CD14-positive monocyte (primary cell): ENCODE measurements around the gene TSHR. TPM values are rescaled to one million over a fixed set of nuclear protein-coding genes. Genes with fewer than 3 reads are reported as not detected.
A peak's percentile ranks its signal among the peaks of the same experiment; 100 is the strongest.

ENCODE experiments used
- DNase-seq, 3 donors: peaks; one replicate each; pipeline ENCODE4 v3.0.0-alpha.2; 2011 to 2022
- H2AFZ ChIP-seq: 2 replicates; pipeline ENCODE4 v1.6.0; 2012; ENCODE audit warnings: mild to moderate bottlenecking, low read depth, low read length, inconsistent platforms; ENCODE audit not compliant: insufficient read depth, poor library complexity, severe bottlenecking
- H3K27ac ChIP-seq, 2 donors: 1 replicate in 1 of 2; 2 replicates in 1 of 2; pipeline ENCODE4 v1.5.1; 2012 to 2013; ENCODE audit warnings: low read length in 2 of 2, control low read depth in 1 of 2, inconsistent platforms in 1 of 2, low read depth in 1 of 2, mild to moderate bottlenecking in 1 of 2
- H3K27me3 ChIP-seq, 2 donors: one replicate each; pipeline versions ENCODE4 v1.6.0 to v1.6.1; 2011 to 2013; ENCODE audit warnings: low read length in 2 of 2; ENCODE audit not compliant: control insufficient read depth in 2 of 2, insufficient read depth in 2 of 2
- H3K36me3 ChIP-seq, 2 donors: replicated peaks in 1 of 2; 1 replicate in 1 of 2; 2 replicates in 1 of 2; pipeline versions ENCODE4 v1.5.1 to v1.6.1; 2012 to 2013; ENCODE audit warnings: low read length in 2 of 2, control low read depth in 1 of 2, inconsistent platforms in 1 of 2, mild to moderate bottlenecking in 1 of 2; ENCODE audit not compliant: insufficient read depth in 2 of 2, control insufficient read depth in 1 of 2
- H3K4me1 ChIP-seq, 2 donors: 1 replicate in 1 of 2; 2 replicates in 1 of 2; pipeline versions ENCODE4 v1.5.1 to v1.6.1; 2012 to 2013; ENCODE audit warnings: low read length in 2 of 2, control low read depth in 1 of 2, inconsistent platforms in 1 of 2, mild to moderate bottlenecking in 1 of 2, moderate library complexity in 1 of 2; ENCODE audit not compliant: insufficient read depth in 2 of 2, control insufficient read depth in 1 of 2
- H3K4me2 ChIP-seq: replicated peaks from 2 replicates; pipeline ENCODE3; 2012; ENCODE audit warnings: low read length, moderate library complexity, mild to moderate bottlenecking; ENCODE audit not compliant: poor library complexity, severe bottlenecking; ENCODE audit errors: extremely low read depth
- H3K4me3 ChIP-seq, 3 experiments: fragments of 200-600 bp in 1 of 3; sonication (generic) in 1 of 3; replicated peaks in 1 of 3; 1 replicate in 2 of 3; 2 replicates in 1 of 3; pipeline ENCODE4 v1.5.1; 2011 to 2013; ENCODE audit warnings: low read length in 3 of 3, mild to moderate bottlenecking in 3 of 3, control low read depth in 2 of 3, low read depth in 2 of 3, inconsistent platforms in 1 of 3, moderate library complexity in 1 of 3
- H3K79me2 ChIP-seq: 2 replicates; pipeline ENCODE4 v1.6.0; 2012; ENCODE audit warnings: mild to moderate bottlenecking, control low read depth, inconsistent platforms, low read length, moderate library complexity; ENCODE audit not compliant: insufficient read depth
- H3K9ac ChIP-seq: 2 replicates; pipeline ENCODE4 v1.6.0; 2017; ENCODE audit warnings: low read length, mild to moderate bottlenecking; ENCODE audit not compliant: insufficient read depth, poor library complexity, severe bottlenecking
- H3K9me3 ChIP-seq, 2 donors: replicated peaks in 1 of 2; 1 replicate in 1 of 2; 2 replicates in 1 of 2; pipeline versions ENCODE4 v1.5.1 to v1.6.1; 2012 to 2013; ENCODE audit warnings: low read length in 2 of 2, control low read depth in 1 of 2; ENCODE audit not compliant: control insufficient read depth in 1 of 2, insufficient read depth in 1 of 2
- H4K20me1 ChIP-seq: 2 replicates; pipeline ENCODE4 v1.6.0; 2012; ENCODE audit warnings: mild to moderate bottlenecking, low read length, control low read depth, moderate library complexity; ENCODE audit not compliant: insufficient read depth
- H3K27ac Mint-ChIP-seq, 7 donors: one replicate each; pipeline ENCODE4 v1.8.0; 2020; ENCODE audit warnings: mild to moderate bottlenecking in 7 of 7, mixed read lengths in 7 of 7, moderate library complexity in 6 of 7, inconsistent platforms in 2 of 7
- H3K27me3 Mint-ChIP-seq, 3 donors: one replicate each; pipeline ENCODE4 v1.8.0; 2021 to 2022; ENCODE audit warnings: low read depth in 3 of 3, mild to moderate bottlenecking in 3 of 3, mixed read lengths in 3 of 3, moderate library complexity in 3 of 3, inconsistent platforms in 1 of 3
- H3K36me3 Mint-ChIP-seq, 2 donors: one replicate each; pipeline ENCODE4 v1.8.0; 2020; ENCODE audit warnings: mixed read lengths in 2 of 2, inconsistent platforms in 1 of 2, mild to moderate bottlenecking in 1 of 2
- H3K4me1 Mint-ChIP-seq: one replicate; pipeline ENCODE4 v1.8.0; 2020; ENCODE audit warnings: mild to moderate bottlenecking, mixed read lengths
- H3K4me3 Mint-ChIP-seq, 2 donors: one replicate each; pipeline ENCODE4 v1.8.0; 2020; ENCODE audit warnings: mild to moderate bottlenecking in 2 of 2, mixed read lengths in 2 of 2, moderate library complexity in 1 of 2
- H3K9me3 Mint-ChIP-seq, 7 donors: one replicate each; pipeline ENCODE4 v1.8.0; 2020 to 2022; ENCODE audit warnings: mixed read lengths in 7 of 7, mild to moderate bottlenecking in 6 of 7, moderate library complexity in 6 of 7, inconsistent platforms in 2 of 7
- WGBS: methylation state at CpG from one replicate; pipeline ENCODE4 v1.1.5; 2013; ENCODE audit warnings: missing lambda C conversion rate; ENCODE audit not compliant: insufficient coverage; 5-methylcytosine and 5-hydroxymethylcytosine counted together
- intact Hi-C, 2 donors: fragments of 100-400 bp; cut with micrococcal nuclease; formaldehyde crosslinking; loops; one replicate each; pipeline versions ENCODE4 v1.15.0 to v1.15.1; 2023
- polyA plus RNA-seq, 3 donors: library from polyadenylated mRNA; depleted of rRNA in 1 of 3; unstranded in 2 of 3; stranded (reverse) in 1 of 3; fragments of 300-500 nt in 2 of 3; fragments of >200 nt in 1 of 3; fragmentation: Illumina TruSeq in 2 of 3; gene quantifications; 1 replicate in 2 of 3; 2 replicates in 1 of 3; pipeline ENCODE4 v1.2.3, GENCODE V29; 2012 to 2021
- TF ChIP-seq, protein P1 (sequence below): fragments of 200-600 bp; IDR thresholded peaks from one replicate; pipeline ENCODE4 v1.8.0; 2022; ENCODE audit warnings: antibody characterized with exemption, mild to moderate bottlenecking

Gene TSHR
- polyA plus RNA-seq, 3 donors: not detected

DNA sequence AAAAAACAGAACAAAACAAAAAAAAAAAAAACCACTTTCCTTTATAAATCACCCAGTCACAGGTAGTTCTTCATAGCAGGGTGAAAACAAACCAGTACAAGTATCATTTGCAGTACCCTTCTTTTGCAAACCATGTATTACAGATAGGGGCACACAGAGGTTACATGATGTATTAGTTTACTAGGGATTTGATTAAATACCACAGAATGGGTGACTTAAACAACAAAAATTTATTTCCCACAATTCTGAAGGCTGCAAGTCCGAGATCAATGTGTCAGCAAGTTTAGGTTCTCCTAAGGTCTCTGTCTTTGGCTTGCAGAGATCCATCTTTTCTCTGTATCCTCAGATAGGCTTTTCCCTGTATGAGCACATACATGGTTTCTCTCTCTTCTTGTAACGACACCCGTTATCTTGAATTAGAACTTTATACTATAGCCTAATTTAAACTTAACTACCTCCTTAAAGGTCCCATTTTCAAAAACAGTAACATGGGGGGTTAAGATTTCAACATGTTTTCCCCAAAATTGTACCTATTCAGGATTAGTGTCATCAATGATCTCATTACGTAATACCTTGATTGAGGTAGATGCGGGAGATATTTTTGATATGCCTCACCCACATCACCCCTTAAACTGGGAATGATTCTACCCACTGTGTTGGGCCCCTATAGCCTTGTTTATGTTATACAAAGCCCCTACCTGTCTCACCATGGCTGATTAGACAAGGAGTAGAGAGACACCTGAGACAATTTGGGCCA, 10.4 kb upstream of the TSHR start:
- no peak overlapping the region for H2AFZ ChIP-seq
- intact Hi-C loops: no loop called here
- Mint-ChIP-seq H3K4me3 (no peak overlapping the region), H3K27me3 (peaks cover 0 to 2% (median 2%) of the 10 kb centered on the region in 3 donors), H3K36me3 (no peaks in the 10 kb centered on the region), H3K4me1 (peaks cover 23% of the 10 kb centered on the region), H3K27ac (no peak overlapping the region), H3K9me3 (peaks cover 0 to 3% (median 0%) of the 10 kb centered on the region in 7 donors)
- H3K9ac ChIP-seq: no peak overlapping the region
- TF ChIP-seq, protein P1, sequence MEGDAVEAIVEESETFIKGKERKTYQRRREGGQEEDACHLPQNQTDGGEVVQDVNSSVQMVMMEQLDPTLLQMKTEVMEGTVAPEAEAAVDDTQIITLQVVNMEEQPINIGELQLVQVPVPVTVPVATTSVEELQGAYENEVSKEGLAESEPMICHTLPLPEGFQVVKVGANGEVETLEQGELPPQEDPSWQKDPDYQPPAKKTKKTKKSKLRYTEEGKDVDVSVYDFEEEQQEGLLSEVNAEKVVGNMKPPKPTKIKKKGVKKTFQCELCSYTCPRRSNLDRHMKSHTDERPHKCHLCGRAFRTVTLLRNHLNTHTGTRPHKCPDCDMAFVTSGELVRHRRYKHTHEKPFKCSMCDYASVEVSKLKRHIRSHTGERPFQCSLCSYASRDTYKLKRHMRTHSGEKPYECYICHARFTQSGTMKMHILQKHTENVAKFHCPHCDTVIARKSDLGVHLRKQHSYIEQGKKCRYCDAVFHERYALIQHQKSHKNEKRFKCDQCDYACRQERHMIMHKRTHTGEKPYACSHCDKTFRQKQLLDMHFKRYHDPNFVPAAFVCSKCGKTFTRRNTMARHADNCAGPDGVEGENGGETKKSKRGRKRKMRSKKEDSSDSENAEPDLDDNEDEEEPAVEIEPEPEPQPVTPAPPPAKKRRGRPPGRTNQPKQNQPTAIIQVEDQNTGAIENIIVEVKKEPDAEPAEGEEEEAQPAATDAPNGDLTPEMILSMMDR: no peak
- H3K36me3 ChIP-seq: no peaks in the 10 kb centered on the region
- H3K79me2 ChIP-seq: peaks cover 12% of the 10 kb centered on the region
- no peak overlapping the region for H3K4me3 ChIP-seq
- peaks cover 18 to 19% of the 10 kb centered on the region in 2 donors for H3K4me1 ChIP-seq
- DNase-seq: no peak
- no peaks in the 10 kb centered on the region for H4K20me1 ChIP-seq
- no peaks in the 10 kb centered on the region for H3K27me3 ChIP-seq
- WGBS: 89% methylated on average over 1 of the region's 5 CpGs
- no peaks in the 10 kb centered on the region for H3K9me3 ChIP-seq
- no peak overlapping the region for H3K27ac ChIP-seq
- H3K4me2 ChIP-seq: no peak overlapping the region

DNA sequence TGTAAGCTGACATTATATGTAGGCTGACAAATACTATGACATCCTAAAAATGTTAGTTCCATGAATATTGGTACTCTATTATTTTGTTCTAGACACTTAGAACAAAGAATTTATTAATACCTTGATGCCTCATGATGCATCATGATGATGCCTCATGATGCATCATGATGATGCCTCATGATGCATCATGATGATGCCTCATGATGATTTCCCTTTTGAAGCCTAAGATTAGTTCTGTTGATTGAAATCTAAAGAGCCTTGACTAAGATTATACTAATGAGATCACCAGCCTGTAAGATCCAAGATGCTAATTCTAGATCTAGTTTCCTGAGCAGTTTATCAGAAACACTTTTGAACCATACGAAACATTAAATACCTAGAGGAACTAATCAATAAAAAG, 9.2 kb upstream of the TSHR start:
- Histone ChIP-seq H3K9ac (no peak overlapping the region), H3K79me2 (peaks cover 2% of the 10 kb centered on the region), H3K4me3 (no peak overlapping the region), H3K27me3 (no peaks in the 10 kb centered on the region), H3K9me3 (no peaks in the 10 kb centered on the region), H3K4me2 (no peak overlapping the region), H2AFZ (no peak overlapping the region), H3K36me3 (no peaks in the 10 kb centered on the region), H3K4me1 (peaks cover 12 to 13% of the 10 kb centered on the region in 2 donors), H3K27ac (no peak overlapping the region), H4K20me1 (no peaks in the 10 kb centered on the region)
- H3K27me3 Mint-ChIP-seq: peaks cover 2 to 4% (median 2%) of the 10 kb centered on the region in 3 donors
- peaks cover 0 to 3% (median 0%) of the 10 kb centered on the region in 7 donors for H3K9me3 Mint-ChIP-seq
- peak in 1 of 3 donors; percentile 21 for DNase-seq
- intact Hi-C loops: no loop called here
- no peaks in the 10 kb centered on the region for H3K36me3 Mint-ChIP-seq
- H3K4me1 Mint-ChIP-seq: peaks cover 17% of the 10 kb centered on the region
- H3K4me3 Mint-ChIP-seq: no peak overlapping the region
- no CpG with 5 or more reads among the region's 1 CpG for WGBS
- TF ChIP-seq, protein P1: no peak
- peak overlapping the region in 1 of 7 donors; percentile 81 for H3K27ac Mint-ChIP-seq
